Measurements from ENCODE around the gene C13orf46.

The C13orf46 gene

DNA sequence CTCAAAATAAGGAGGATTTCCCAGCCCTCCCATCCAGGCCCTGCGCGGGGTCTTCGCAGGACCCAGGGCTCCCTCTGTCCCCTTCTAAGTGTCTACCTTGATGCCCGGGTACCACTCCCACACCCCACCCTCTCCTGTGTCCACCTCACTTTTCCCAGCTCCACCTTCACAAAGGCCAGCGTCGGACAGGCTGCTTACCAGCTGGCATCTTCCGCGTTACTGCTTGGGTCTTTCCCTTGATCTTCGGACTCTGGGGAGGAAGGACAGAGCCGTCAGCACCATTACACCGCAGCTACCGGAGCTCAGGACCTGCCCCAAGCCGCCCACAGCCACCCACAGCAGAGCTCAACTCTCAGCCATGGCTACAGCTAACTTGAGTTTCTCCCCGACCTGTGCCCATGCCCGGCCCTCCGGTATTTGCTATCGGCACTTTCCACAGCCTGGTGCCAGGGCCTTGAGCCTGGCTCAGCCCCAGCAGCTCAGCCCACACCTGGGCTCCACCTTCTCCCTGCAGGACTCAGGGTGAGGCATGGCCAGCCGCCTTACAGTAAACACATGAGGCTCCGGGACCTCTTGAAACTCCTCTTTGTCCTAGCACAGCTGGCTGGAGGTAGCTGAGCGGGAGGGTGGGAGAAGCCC, 3.8 kb downstream of the C13orf46 start:
- DNase-seq: no peak

DNA sequence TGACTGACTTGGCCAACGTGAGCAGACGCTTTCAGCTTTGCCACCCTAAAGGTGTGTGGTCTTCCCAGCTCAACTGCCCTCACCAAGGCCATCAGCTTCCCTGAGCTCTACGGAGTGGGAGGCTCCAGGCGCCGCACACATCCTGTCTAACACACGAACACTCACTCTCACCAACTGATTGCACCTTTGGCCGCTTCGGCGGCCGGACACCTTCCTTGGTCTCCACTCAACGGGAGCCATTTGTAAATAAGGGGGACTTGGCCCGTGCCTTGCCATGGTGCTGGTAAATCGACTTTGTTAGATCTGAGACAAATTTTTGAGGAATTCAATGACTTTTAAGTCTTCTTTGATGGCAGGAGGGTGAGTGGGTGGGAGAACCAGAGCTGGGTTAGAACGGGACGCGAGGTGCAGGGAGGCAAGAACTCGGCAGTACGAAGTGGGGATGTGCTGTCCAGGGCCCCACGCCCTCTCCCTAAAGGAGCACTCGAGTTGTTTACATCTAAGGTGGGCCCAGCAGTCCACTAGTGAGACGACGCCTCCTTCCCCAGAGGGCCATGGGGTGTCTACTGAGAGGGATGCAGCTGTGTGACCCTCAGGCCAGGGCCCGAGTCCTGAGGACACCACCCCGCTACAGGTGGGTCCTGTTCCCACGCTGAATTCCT, 4.4 kb downstream of the C13orf46 start:
- DNase-seq: no peak

DNA sequence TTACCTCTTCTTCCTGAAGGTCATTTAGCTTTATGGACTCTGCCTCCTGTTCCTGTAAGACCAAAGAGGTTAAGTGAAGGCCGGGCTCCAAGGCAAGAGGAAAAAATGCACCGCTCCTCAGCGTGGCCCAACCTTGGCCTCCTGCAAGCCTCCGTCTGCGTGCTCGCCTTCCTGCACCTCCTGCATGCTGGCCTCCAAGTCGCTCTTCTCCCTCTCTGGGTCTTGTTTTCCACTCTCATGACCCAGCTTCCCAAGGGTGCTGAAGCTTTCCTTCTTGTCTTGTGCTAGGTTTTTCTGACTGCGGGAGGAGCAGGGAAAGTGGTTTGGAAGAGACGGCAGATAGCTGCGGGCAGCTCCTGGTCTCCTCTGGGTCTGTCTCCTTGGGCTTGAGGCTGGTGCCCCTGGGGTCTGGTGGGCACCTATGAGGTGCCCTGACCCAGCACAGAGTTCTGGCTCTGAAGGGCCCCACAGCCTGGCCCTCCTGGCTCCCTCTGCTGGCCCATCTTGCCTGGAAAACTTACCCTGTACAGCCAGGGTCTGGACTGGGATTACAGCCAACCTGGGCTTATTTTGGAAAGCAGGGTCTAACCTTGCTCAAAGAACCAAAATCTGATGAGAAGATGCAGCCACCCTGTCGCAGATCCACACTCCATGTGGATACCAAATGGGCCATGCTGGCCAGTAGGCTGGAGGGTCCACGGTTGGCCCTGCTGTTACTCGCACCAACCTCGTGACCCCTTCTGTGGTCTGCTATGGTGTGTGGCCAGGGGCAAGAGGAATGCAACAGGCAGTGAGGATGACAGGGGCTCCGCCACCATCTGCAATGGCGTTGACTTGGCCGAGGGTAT, 5.2 kb downstream of the C13orf46 start:
- no peak for DNase-seq

DNA sequence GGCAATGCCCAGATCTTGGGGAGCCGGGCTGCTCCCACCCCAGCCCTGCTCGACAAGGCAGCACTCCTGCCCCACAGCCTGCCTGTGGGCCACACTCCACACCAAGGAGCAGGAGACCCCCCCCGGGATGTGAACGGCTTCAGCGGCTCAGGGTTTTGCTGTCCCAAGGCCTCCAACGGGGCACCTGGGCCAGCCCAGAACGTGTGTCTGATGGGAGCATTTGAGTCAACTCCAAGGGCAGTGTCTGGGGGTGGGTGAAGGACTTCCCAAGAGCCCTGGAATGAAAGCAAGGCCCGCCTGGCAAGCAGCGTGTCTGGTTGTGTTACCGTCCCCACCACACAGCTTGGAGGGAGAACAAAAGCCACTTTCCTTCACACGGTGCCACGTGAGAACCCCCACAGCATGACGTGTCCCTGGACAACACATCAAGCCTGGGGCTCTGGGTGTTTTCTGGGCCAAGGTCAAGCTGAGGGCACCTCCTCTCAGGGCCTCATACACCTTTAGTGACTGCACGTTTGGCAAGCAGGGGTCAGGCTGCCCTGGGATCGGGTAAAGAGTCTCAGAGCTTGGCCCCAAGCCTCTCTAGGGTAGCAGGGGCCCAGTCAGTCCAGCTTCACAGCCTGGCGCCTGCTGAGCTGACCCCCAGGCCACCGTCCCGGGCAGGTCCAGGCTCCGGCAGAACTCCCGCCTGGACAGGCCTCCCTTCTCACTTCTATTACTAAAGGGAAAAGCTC, 6.0 kb downstream of the C13orf46 start:
- DNase-seq: no peak

DNA sequence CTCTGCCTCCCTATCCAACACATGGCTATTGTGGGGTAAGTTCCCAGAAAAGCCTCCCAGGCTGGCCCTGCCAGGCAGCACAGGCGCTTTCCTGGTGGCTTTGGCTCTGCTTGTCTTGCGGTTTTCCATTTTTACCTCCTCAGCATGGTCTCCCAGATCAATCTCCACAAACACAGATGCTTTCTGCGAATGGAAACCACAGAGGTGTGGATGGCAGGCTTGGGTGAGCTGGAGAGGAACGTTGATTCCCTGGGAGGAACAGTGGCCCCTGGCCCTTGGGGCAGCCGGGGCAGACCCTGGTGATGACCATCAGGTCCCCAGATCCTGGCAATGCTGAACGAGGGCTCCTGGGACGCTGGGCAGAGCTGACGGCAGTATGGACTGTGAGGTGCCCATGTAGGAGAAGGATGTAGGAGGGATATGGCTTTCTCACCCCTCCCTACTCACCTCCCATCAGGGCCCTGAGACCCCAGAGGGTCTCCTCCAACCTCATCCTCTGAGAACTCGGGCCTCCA, 6.6 kb downstream of the C13orf46 start:
- DNase-seq: no peak

DNA sequence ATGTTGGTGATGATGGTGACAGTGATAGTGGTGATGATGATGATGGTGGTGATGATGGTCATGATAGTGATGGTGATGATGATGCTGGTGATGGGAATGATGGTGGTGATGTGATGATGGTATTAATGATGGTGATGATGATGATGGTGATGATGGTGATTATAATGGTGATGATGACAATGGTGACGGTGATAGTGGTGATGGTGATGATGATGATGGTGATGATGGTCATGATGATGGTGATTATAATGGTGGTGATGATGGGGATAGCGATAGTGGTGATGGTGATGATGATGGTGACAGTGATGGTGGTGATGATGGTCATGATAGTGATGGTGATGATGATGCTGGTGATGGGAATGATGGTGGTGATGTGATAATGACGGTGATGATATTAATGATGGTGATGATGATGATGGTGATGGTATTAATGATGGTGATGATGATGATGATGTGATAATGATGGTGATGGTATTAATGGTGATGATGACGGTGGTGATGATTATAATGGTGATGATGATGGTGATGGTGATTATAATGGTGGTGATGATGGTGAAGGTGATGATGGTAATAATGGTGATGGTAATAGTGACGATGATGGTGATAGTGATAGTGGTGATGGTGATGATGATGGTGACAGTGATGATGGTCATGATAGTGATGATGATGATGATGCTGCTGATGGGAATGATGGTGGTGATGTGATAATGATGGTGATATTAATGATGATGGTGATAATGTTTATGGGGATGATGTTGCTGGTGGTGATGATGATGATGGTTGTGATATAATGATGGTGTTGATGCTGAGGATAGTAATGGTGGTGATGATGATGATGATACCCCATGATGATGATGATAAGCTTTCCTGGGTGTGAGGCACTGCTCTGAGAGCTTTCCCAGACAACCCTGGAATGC, 7.7 kb downstream of the C13orf46 start:
- DNase-seq: no peak

DNA sequence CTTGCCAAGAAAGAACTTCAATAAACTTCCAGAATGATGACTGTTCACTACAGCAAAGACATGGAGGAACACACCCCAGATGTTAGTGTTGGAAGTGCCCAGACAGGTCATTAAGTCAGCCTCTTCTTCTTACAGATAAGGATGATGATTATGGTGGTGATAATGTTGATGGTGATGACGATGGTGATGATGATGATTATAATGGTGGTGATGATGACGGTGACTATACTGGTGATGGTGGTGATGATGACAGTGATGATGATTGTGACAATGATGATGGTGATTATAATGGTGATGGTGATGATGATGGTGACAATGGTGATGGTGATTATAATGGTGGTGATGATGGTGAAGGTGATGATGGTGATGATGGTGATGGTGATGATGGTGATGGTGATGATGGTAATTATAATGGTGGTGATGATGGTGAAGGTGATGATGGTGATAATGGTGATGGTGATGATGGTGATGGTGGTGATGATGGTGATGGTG, 8.4 kb downstream of the C13orf46 start:
- no peak for DNase-seq

DNA sequence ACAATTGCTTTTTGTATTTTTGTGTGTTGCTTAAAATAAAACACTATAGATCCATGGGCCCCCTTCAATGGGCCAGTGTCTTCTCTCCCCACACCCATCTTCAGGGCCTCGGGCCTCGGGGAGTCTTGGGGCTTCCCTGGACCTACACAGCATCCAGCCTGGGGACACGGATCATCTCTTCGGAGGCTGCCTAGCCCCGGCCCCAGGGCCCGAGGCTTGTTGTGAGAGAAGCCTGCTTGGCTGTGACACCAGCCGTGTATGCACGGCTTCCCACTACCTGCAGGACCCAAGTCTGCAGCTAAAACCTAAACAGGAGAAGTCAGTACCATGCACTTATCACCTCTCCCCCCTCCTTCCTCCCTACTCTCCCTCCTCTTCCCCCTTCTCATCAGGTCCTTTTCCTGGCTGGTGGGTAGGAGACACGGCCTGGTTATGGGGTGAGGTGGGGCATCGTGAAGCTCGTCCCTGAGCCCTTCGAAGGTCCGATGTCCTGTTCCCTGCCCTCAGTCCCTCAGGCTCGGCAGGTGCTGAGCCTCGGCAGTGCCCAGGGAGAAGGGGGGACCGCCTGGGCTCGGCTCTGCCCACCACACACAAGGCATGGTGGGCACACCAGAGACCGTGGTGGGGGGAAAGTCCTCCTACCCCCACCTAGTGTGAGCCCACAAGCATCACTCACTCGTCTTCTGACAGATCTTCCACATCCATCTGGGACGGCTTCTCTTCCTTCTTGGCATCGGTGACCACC, 9.5 kb downstream of the C13orf46 start:
- no peak for DNase-seq

DNA sequence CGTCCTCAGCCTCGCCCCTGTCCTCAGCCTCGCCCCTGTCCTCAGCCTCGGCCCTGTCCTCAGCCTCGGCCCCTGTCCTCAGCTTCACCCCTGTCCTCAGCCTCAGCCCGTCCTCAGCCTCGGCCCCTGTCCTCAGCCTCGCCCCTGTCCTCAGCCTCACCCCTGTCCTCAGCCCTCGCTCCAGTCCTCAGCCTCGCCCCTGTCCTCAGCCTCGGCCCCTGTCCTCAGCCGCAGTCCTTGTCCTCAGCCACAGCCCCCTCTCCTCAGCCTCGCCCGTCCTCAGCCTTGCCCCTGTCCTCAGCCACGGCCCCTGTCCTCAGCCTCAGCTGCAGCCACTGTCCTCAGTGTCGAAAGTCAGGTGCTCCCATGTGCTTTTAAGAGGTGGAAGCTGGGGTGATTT, 10.5 kb downstream of the C13orf46 start:
- no peak for DNase-seq

DNA sequence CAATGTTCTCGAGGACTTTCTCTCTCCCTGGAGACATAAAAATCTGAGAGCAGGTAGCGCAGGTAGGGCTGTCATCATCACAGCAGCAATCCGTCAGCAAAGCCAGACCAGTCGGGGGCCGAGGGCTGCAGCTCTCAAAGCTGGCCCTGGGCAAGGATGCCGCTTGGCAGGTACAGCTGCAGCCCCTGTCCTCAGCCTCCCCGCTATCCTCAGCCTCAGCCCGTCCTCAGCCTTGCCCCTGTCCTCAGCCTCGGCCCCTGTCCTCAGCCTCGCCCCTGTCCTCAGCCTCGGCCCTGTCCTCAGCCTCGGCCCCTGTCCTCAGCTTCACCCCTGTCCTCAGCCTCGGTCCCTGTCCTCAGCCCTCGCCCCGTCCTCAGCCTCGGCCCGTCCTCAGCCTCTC, 10.9 kb downstream of the C13orf46 start:
- no peak for DNase-seq

DNA sequence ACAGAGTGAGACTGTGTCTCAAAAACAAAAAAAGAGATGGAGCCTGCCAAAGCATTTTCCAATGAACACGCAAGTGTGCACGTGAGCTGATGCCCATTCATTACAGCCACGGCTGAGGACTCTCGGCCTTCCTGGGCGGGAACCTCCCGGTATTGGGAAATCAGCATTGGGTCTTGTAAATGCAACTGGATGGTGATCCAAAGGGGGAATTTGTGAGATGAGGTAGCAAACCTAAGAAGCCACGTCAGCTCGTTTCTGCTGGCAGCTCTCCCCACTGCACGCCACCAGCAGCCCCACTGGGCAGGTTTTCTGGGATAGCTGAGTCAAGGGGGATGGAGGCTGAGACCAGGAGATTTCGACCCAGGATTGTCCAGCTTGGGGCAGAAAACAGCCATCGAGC, 11.5 kb downstream of the C13orf46 start:
- no peak for DNase-seq

DNA sequence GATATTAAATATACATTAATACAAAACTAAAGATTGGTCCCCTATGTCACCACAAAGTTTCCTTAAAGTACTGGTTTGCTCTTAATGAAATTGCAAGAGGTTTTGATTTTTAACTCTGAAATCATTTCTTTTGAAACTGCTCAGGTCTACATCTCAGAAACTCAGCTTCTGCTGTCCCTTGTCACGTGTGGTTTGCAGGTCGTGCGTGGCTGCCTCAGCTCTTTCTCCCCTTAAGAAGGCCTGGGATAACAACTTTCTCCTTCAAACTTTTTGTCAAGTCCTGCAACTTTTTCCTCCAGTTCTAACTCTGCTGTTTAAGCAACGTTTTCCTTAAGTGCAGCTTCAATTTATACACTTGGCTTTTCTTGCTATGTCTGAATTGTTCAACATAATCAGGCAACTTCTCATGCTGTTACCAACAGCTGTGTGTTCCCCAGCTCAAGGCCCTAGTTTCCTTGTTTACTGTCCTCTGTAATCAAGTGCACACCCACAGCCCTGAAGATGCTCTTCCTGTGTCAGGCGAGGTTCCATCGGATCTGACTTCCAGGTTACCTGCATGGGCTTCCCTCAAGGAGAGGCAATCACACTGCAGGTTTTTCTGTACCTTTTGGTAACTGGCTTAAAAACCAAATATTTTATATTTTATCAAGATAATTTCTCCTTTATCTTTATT, 13.5 kb downstream of the C13orf46 start:
- DNase-seq: no peak

DNA sequence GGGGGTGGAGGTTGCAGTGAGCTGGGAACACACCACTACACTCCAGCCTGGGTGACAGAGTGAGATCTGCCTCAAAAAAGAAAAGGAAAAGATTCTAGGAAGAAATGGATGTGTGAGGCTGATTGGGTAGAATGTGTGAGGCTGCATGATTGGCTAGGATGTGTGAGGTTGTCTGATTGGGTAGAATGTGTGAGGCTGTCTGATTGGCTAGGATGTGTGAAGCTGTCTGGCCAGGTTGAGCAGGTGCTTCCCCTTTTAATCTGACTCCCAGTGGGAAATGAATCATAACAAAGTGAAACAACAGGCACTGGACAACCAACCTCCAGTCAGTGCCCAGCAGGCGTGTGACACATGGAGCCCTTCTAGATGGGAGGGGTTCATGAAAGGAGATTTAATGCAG, 14.7 kb downstream of the C13orf46 start:
- DNase-seq: no peak

DNA sequence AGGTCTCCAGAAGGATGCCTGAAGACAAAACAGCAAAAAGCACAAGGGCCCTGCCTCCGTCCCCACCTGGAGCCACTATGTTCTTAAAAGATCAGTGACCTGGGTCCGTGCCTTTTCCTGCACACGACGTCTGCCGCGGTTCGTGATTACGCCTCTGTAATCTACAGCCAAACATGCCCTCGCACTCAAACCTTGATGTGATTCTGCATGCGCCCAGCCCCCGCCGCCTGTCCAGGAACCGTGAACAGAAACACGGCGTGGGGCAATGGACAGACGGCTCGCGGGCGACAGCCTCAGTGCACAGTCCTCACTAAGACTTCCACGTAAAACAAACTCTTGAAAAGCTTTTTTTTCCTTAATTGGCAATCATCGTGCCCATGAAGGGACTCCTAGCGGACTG, 15.5 kb downstream of the C13orf46 start:
- DNase-seq: no peak

DNA sequence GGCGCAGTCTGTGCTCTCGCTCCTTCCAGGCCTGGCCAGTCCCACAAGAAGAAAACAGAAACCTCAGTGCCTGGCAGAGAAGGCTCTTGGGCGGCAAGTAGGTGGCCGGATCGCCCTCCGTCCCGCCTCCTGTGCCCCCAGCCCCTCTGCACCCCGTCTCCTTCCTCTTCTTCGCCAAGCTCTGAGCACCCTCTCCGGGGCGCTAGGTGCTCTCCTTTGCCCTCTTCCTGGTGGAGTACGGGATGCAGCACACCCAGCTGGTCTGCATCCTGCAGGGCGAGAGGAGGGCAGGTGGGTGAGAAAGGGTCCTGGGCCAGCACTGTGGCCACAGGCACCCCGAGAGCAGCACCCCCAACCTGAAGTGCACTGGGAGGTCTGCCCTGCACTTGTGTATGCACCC, 17.3 kb downstream of the C13orf46 start:
- no peak for DNase-seq

DNA sequence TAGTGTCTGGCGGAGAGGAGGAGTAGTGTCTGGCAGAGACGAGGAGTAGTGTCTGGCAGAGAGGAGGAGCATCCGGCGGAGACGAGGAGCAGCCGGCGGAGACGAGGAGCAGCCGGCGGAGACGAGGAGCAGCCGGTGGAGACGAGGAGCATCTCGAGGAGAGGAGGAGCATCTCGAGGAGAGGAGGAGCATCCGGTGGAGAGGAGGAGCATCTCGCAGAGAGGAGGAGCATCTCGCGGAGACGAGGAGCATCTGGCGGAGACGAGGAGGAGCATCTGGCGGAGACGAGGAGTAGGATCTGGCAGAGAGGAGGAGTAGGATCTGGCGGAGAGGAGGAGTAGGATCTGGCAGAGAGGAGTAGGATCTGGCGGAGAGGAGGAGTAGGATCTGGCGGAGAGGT, 18.2 kb downstream of the C13orf46 start:
- DNase-seq: no peak

DNA sequence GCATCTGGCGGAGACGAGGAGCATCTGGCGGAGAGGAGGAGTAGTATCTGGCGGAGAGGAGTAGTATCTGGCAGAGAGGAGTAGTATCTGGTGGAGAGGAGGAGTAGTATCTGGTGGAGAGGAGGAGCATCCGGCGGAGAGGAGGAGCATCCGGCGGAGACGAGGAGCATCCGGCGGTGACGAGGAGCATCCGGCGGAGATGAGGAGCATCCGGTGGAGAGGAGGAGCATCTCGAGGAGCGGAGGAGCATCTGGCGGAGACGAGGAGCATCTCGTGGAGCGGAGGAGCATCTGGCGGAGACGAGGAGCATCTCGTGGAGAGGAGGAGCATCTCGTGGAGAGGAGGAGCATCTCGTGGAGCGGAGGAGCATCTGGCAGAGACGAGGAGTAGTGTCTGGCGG, 18.6 kb downstream of the C13orf46 start:
- DNase-seq: no peak

DNA sequence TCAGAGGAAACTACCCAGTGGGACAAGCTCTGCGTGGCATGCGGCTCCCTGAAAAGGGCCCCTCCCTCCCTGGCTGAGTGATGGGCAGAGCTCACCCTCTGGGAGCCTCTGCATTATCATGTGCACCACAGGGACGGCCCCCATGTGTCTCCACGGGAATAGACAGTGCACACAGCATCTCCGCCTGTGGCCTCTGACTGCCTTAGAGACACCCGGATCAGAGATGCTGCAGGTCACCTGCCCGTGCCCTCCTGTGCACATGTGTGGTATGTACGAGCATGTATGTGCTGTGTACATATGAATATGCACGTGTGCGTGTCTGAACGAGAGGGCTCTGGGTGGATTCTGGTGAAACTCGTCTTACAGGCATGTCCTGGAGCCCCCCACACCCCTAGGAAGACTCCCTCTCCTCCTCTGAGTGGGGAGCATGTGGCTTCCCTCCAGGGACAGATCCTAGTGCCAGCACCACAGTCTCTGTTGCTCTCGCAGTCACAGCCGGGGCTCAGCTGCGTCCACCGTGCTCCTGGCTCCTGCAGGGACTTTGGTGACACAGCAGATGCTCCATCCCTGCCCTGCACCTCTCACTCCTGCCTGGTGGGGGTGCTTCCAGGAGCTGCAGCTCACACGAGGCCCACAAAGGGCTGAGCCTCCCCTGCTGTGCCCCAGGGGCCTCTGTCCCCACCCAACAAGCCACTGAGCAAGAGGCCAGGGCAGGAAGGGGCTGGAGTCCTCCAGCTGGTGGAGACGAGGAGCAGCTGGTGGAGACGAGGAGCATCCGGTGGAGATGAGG, 19.6 kb downstream of the C13orf46 start:
- DNase-seq: no peak

DNA sequence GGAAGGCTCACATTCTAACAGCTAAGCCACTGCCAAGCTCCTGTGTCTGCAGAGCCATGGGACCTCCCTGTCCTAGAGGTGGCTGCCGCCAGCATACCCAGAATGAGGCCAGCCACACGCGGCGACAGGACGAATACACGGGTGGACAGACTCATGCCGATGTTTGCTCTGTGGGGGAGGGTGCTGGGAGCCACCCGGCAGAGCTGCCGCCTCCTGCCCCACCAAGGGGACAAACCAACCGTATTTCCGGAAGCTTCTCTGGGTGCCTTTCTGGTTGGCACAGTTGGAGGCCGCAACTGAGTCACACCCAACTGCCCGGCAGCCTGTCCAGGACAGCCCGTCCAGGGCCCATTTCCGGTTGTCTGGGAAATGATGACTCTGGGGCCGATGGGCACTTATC, 20.3 kb downstream of the C13orf46 start:
- no peak for DNase-seq
